HG03558 (cell line): ENCODE results near the gene KIF3A.

Experiments used
- ATAC-seq: cut with Tn5 transposase; IDR thresholded peaks from one replicate; pipeline ENCODE4 v1.9.1; 2021; ENCODE audit warnings: moderate number of reproducible peaks; ENCODE audit not compliant: unreplicated experiment; ENCODE audit errors: extremely low read depth

Gene KIF3A

DNA sequence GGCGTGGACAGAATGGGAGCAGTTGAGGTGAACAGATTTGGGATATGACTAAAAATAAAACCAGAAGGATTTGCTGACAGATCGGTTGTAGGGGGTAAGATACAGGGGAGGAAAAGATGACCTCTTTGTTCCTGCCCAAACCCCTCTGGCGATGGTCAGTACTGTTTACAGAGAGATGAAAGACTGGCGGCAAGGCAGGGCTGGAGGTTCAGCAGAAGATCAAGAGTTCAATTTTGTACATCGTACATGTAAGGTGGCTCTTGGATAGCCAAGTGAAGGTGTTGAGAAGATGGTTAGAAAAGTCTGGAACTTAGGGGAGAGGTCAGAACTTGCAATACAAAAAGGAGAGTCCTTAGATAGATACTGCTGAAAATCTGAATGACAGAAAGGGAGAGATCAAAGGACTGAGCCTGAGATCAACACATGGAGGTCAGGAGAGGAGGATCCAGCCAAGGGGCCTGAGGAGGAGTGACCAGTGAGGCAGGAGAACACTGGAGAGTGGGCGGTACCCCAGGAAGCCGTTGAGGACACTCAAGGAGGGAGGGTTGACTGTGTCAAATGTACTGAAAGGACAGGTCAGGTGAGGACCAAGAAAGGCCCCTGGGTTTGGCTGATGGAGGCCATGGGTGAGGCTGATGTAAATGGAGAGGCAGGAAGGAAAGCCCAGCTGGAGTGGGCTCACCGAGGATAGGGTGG is 56.4 kb downstream of the KIF3A start:
- ATAC-seq, result no peak

DNA sequence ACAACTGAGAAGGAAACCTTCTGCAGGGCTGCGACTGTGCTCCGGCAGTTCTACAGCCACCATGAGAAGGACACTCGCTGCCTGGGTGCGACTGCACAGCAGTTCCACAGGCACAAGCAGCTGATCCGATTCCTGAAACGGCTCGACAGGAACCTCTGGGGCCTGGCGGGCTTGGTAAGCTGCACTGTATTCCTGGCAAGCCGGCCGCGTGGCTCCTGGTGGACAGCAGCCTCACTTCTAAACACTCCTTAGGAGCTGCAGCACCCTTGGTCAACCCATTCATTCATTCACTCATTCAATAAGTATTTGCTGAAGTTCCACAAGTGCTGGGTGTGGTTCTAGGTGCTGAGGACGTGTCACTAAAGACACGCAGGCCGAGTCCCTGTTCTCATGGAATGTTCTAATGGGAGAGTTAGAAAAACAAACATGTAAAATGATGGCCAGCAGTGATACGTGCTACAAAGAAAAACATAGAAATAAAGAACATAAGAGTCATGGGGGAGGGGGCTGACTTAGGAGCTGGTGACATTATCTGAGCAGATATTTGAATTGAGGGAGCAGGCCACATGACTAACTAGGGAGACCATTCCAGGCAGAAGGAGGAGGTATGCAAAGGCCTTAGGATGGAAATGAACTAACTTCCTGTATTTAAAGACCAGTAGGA is 57.5 kb downstream of the KIF3A start:
- no peak for ATAC-seq

DNA sequence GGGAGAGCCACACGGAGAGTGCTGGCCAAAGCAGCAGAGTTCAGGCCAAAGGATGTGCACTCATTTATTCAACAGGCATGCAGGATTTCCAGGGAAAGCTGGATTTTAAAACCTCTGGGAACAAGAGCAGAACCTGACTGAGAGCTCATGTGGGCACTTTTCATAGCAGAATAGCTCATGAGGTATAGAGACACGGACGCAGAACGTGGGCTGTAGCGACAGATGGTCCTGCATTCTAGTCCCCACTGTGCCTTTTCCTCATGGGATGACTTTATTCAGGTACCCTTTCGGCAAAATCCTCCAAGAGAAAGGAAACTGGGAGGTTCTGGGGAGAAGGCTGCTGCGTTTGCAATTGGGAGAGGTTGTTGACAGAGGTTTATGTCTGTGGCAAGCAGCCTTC is 58.2 kb downstream of the KIF3A start:
- no peak for ATAC-seq

DNA sequence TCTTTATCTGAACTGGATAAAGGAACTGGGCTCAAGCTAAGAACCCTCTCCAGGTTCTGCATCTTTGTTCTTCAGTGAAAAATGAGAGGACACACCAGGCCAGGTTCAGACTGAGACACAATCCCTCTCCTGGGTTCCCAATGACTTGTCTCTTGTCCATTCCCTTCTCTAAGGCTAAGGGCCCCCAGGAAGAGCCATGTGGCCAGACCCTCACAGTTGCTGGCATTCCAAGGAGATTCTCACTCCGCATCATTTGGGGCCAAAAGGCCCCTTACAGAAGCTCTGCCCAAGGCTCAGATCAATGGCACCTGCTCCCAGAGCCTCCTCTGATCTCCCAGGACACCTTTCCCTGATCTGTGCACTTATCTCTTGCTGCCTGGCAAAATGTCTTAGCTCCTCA is 58.6 kb downstream of the KIF3A start:
- no peak for ATAC-seq

DNA sequence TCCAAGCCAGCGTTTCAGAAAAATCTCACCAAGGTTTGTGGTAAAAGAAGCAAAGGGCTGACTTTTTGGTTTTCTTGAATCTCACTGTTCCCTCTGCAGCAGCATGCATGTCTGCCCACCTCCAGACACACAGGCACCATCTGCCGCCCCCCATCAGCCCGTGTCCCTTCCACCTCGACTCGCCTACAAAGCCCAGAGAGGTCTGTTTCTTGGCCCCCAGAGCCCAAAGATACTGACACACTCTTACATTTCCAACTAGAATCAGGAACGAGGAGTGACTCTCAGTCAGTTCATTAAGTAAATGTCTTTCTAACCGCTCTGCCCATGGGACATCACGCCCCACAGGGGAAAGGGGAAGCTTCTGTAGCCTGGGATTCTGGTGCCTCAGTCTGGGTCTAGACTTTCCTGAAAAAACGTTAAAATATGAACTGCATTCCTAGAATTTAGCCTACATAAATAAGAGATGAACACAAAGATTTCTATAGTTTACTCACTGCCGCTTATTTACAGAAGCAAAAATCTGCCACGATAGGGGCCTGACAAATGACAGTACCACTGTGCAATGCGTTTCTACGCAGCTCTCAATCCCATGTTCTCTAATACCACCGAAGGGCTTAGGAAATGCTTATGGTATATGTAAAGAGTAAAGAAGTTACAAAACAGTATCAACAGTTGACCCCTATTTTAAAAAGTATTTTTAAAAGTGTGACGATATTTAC is 59.5 kb downstream of the KIF3A start:
- ATAC-seq, result no peak

DNA sequence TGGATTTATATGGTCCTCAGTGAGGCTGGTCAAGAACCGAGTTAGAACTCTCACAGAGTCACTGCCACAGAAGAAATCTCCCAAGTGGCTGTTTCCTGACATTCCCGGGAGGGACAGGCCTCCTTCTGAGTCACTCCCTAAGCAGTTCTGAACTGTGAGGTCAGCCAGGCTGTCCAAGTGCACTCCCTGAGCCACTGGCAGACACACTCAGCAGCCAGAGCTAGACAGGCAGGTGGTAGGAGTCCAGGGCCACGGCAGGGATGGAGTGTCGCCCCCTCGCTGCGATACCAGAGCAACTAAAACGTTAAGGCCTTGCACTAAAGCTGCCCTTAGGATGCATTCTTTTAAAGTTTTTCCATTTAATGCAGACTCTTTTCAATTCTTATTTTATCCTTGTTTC is 60.2 kb downstream of the KIF3A start:
- no peak for ATAC-seq

DNA sequence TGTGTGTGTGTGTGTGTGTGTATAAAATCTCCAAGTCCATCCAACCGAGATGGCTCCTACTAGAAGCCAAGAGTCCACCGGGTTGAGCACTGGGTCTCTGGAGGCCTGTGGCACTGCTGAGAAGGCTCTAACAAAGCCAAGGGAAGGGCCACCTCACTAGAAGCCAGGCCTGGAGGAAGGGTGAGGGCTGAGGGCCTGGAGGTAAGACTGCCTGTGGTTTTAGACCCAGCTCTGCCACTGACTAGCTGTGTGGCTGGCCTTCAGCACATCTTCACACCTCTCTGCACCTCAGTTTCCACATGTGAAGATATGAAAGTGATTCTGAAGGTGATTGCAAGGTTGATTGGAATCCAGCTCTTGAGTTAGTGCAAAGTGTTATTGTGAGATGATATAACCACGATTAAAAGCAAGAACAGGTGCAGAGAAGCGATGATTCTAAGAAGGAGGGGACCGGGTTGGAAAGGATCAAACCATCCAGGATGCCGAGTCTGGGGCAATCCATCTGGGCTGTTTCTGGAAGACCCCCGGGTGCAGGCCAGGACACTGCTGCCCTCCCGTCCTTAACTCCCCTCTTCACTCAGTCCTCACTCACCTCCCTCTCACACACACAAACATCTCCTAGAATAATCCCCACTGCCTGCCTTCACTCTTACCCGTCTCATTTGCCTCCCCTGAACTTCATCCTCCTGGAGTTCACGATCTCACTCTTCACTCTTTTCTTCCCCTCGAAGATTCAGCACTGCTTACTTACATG is 61.2 kb downstream of the KIF3A start:
- ATAC-seq, result no peak

DNA sequence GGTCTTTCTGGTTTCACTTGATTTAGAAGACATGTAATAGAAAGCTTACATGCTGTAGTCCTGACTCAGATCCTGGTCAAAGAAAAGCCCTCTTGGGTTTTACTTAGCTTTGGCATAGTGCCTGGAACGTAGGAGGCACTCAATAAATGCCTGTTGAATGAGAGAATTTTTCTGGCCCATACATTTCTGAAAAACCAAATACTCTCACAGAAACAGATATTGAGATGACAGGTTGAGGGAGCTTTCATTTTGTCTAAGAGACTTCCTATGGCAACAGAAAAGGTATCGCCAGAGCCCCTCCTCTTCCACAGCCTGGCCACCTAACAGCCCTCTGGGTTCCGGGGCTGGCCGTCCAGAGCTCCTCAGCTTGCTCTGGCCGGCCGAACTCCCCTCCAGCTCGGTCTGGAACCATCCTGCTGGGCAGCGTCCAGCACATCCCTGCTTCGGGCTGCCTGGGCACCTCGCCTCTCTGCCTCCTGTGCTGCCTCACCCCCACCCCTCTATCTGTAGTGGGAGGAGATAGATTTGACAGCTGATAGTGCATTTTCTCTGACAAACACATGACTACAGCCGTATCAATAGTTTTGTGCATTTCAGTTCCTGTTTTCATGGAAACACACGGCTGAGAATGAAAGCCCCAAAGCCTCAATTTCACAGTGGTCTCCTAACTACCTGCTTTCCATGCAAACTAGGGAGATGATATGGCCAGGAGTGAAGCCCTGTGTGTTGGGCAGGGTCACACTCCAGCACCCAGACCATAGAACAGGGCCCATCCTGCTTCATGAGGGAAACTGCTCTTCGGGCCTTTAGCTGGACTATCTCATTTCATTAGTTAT is 62.5 kb downstream of the KIF3A start:
- peak; percentile 58 for ATAC-seq

DNA sequence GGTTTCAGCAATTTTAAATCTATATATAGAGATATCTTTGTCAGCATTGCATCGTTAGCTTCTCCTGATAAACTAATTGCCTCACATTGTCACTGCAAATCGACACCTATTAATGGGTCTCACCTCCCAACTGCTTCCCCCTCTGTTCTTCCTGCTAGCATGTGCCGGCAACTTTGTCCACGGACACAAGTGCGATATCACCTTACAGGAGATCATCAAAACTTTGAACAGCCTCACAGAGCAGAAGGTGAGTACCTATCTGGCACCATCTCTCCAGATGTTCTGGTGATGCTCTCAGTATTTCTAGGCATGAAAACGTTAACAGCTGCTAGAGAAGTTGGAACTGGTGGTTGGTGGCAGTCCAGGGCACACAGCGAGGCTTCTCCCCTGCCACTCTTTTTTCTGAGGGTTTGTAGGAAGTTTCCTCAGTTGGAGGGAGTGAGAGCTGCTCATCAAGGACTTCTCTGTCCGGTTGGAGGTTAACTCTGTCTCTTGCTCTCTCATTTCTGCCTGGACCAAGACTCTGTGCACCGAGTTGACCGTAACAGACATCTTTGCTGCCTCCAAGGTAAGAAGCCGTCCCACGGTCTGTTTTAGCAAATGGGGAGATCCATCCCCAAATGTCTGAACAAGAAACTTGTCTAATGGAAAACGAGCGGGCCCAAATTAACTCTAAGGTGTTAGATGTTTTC is 63.3 kb downstream of the KIF3A start, which contains the start of gene IL4:
Gene IL4, plus strand, starts transcription at position 51 of the 692 bp plus-strand sequence. Its CDS starts 62 bp downstream, at position 113.
- no peak for ATAC-seq

DNA sequence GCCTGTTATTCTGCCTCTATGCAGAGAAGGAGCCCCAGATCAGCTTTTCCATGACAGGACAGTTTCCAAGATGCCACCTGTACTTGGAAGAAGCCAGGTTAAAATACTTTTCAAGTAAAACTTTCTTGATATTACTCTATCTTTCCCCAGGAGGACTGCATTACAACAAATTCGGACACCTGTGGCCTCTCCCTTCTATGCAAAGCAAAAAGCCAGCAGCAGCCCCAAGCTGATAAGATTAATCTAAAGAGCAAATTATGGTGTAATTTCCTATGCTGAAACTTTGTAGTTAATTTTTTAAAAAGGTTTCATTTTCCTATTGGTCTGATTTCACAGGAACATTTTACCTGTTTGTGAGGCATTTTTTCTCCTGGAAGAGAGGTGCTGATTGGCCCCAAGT is 63.9 kb downstream of the KIF3A start:
- no peak for ATAC-seq

DNA sequence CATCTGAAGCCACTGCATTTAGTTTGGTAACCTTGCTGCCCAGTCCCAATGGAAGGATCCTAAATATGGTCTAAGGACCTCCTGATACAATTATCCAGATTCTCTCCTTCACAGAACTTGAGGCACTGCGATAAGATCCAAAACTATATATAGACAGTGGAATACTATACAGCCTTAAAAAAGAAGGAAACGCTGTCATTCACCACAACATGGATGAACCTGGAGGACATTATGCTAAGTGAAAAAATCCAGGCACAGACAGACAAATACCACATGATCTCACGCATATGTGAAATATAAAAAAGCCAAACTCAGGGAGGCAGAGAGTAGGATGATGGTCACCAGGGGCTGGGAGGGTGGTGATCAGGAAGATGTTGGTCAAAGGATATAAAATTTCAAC is 66.3 kb downstream of the KIF3A start:
- ATAC-seq, result no peak

DNA sequence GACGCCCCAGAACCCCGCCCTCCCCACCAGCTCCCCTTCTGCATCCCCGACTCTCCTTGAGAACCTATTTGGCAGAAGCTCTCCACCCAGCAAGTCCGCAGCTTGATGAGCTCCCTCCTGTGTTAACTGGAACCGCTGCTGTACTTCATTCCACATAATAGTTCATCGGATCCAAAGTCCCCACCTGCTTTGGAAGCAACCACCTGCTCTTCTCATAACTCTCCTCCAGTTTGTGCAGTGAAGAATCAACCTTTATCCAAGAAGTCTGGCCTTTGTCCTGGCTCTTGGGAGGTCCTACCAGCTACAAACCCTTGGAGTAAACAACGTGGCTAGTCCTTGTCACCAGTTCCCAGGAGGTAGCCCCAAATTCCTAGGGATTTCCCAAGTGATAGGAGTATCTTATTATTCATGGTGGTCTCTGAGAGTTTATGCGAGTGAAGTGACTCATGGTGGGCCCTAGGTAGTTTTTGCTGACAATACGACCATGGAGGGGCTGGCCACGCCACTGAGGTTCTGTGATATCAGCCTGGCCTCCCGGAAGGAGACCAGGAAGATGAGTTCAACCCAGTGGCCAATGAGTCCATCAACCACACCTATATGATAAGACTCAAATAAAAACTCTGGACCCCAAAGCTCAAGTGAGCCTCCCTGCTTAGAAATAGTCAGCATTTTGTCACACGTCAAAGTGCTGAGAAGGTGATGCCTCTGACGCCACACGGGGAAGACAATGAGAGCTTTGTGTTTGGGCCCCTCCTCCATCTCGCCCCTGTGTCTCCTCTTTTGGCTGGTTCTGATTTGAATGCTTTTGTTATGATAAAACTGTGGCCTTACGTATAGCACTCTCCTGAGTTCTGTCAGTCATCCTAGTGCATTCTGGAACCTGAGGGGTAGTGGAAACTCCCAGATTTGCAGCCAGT is 67.1 kb downstream of the KIF3A start:
- no peak for ATAC-seq

DNA sequence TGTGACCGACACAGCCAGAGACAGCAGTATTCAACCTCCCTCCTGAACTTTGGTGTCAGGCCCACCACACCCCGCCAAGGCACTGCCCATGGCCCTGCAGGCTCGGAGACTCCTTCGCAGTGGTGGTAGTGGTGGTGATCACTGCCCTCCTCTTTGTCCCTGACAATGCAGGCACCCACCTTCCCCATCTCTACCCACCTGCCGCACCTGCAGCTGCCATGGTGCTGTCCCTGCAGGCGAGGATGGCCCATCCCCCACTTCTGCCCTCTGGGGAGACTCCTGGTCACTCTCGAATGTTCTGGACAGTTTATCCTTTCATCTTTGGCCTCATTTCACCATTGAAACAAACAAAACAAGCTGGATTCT is 67.9 kb downstream of the KIF3A start:
- no peak for ATAC-seq

DNA sequence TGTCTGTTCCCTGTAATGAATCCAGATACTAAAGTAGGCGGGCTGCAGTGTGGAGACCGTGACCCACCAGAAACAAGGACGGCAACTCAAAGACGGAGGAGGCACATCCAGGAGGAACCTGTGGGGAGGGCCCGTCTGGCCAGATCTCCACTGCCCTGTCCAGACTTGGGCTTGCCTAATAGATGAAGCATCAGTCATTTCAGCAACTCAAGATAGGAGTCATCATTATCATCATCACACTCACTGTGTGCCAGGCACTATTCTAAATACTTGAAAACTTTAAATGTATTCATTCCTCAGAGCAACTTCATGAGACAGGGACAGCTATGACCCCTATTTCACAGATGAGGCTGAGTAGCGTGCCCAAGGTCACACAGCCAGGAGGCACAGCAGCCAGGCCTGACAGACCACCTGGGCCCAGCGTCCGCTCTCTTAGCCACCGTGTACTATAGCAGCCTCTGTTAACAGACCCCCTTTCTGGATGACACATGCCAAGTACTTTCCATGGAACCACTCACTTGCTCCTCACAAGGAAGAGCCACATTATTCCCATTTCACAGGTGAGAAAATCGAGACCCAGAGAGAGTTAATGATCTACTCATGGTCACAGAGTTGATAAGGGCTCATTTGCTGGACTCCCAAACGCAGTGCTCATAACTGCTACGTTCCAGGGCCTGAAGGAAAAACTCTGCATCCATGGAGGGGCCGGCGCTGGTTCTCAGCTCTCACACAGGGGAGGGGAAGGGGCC is 68.5 kb downstream of the KIF3A start:
- no peak for ATAC-seq

DNA sequence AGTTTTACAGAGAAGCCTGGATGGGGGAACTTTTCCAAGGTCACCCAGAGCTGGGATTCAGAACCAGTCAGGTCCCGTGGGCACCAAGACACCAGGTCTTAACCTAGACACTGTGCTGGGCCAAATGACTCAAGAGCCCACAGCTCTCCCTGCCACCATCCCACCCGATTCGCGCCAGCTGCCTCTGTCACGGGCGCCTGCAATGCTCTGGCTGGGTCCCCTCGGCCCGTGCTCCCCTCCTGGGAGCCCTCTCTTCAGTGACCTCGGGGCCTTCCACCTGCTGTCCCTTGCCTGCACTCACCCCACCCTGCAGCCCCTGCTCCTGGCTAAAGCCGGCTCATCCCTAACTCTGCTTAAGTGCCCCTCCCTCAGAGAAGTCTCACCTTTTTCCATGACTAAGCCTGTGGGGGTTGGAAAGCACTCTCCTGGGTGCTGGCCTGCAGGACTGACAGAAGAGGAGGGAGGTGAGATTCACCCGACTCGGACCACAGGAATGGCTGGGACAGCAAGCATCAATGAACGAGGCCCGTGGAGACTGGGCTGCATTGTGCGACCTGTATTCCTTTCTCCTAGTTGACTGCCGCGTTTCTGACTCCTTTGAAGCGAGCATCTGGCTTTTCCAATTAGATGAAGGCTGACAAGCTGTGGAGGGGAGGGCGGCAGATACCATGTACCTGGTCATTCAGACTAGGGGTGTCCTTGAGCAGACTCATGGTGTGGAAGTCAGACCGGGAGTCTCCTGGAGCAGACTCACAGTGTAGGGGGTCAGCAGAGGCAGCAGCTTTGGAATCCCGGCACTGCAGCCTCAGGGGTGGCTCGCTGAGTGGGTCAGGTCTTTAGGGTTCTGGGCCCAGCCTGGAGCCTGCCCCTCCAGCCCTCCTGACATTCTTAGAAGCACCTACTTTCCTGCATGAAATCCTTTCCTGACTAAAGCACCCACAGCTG is 69.3 kb downstream of the KIF3A start:
- no peak for ATAC-seq

DNA sequence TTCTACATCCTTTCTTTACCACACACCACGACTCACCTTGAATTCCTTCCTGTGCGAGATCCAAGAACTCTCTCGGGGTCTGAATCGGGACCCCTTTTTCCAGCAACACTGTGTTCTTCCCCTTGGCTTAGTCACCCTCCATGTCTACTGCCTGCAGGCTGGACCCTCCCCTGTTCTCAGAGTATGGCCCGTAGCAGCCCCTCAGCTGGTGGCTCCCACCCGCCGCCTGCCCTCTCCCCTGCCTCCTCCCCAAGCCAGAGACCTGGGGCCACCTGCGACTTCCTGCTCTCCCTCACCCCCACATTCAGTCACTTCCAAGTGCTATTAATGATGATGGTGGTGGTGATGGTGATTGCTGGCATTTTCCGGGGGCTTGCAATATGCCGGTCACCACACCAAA is 70.0 kb downstream of the KIF3A start:
- no peak for ATAC-seq
